ENCODE measurements around the gene SAV1. TPM values are rescaled to one million over a fixed set of nuclear protein-coding genes. Genes with fewer than 3 reads are reported as not detected.
"Not testable (repeated sequence)": the region's sequence is repeated elsewhere in the genome, so short reads cannot be mapped to it uniquely, and the experiment has no call there.

The SAV1 gene
- polyA plus RNA-seq, 3 donors, result 37.4 to 44.2 (median 39.3) TPM

GRCh38 chr14:50670196-50670865 is 2.2 kb upstream of the SAV1 start:
- DNase-seq (ENCODE audit: extremely low read depth in 1 of 11, low read depth in 9 of 11, low spot score in 4 of 11), result no peak

DNA sequence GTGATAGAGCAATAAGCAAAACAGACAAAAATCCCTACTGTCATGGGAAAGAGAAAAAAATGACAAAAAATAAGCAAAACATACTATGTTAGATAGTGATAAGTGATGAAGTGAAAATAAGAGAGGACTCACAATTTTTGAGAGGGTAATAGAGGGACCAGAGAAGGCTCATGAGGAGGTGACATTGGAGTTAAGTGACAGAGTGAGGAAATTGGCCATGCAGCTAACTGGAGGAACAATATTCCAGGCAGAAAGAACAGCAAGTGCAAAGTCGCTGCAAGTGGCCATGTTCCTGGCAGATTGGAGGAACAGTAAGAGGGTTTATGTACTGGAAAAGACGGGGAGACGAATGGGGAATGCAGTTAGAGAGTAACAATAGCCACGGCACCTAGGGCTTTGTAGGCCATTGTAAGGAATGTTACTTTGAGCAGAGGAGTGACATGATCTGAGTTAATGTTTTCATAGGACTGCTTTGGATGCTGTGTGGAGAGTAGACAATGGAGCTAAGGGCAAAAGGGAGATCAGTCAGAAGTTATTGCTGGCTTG is 1.4 kb upstream of the SAV1 start:
- peak in 1 of 11 donors; percentile 23 for DNase-seq (ENCODE audit: extremely low read depth in 1 of 11, low read depth in 9 of 11, low spot score in 4 of 11)

- no peak for DNase-seq (ENCODE audit: extremely low read depth in 1 of 11, low read depth in 9 of 11, low spot score in 4 of 11)
Observed at GRCh38 chr14:50668826-50669143, 679 bp upstream of the SAV1 start.

GRCh38 chr14:50667684-50667995 is 466 bp downstream of the SAV1 start:
- DNase-seq (ENCODE audit: extremely low read depth in 1 of 11, low read depth in 9 of 11, low spot score in 4 of 11), result peak in 4 of 11 donors; percentile 25 to 37 (median 32)

- DNase-seq (ENCODE audit: extremely low read depth in 1 of 11, low read depth in 9 of 11, low spot score in 4 of 11), result peak in 6 of 11 donors; percentile 38 to 59 (median 50)
Observed at GRCh38 chr14:50666772-50667683, 1.1 kb downstream of the SAV1 start.

DNA sequence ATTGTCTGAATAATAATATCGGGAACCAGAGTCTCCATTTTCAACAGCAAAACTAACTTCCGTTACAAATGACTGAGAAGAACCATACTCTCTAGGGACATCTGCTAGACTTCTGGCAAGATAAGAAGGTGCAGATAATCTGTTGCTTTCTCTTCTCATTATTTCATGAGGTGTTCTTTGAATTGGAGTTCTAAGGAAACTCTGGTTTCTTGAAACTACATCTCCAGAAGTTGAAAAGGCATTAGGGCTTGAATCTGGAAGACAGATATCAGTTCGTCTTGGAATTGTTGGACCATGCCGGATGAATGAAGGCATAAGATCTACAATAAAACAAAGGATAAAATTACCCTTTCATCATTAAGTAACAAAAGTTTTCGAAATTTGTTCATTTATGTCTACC is 2.8 kb downstream of the SAV1 start:
- DNase-seq (ENCODE audit: extremely low read depth in 1 of 11, low read depth in 9 of 11, low spot score in 4 of 11), result not testable (repeated sequence)

- not testable (repeated sequence) for DNase-seq (ENCODE audit: extremely low read depth in 1 of 11, low read depth in 9 of 11, low spot score in 4 of 11)
Observed at GRCh38 chr14:50664579-50664978, 3.5 kb downstream of the SAV1 start.

DNA sequence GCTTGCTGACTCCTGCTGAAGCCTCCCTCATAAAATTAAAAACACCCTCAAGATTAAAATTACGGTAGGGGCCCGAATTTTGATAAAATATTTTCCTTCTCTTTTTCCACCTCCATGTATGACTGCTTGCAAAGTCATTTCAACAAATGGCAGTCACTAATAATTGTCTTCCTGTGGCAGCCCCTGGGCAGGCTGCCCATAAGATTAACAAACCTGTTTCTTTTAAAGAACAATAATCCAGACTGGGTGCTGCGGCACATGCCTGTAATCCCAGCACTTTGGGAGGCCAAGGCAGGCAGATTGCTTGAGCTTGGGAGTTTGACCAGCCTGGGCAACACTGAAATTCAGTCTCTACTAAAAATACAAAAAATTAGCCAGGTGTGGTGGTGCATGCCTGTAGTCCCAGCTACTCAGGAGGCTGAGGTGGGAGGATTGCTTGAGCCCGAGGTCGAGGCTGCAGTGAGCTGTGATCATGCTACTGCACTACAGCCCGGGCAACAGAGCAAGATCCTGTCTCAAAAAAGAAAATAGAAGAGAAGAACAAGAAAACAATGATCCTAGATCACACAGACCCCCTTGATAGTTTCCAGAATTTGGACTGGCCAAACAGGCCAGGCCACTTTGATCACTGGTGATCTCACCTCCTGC is 8.7 kb downstream of the SAV1 start:
- no peak for DNase-seq (ENCODE audit: extremely low read depth in 1 of 11, low read depth in 9 of 11, low spot score in 4 of 11)

DNA sequence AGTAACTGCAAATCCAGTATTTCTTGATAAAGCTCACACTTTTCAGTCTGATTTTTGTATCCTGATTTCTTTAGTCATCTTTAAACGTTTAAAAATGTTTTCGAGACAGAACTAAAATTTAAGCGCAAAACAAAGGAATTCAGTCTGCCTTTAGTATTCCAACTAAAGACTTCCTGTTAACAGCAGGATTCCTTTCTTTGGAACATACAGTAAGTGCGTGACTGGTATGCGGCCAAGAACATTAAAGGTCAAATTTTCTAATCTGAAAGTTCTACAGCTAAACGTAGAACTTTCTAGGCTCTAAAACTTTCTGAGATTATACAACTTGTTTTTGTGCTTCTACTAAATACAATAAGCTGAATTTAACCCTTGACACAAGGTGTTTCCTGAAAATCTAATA is 9.9 kb downstream of the SAV1 start:
- DNase-seq (ENCODE audit: extremely low read depth in 1 of 11, low read depth in 9 of 11, low spot score in 4 of 11), result peak in 3 of 11 donors; percentile 35 to 45 (median 39)

DNA sequence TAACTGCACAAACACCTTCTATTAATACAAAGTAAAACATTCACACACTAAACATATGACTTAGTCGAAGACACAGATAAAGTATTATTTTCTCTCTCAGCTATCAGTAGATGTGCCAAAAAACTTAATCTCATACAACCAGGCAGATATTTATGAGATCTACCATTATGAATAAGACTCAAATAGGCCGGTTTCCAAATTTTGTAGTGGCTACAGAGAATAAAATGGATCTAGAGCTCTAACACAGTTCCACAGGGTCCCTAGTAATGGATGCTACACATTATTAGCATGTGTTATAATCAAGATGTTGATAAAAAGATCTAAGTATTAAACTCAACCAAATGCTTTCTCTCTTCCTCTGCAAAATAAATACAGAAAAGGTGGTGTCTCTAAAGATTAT is 10.4 kb downstream of the SAV1 start:
- no peak for DNase-seq (ENCODE audit: extremely low read depth in 1 of 11, low read depth in 9 of 11, low spot score in 4 of 11)

GRCh38 chr14:50656776-50657175 is 11.3 kb downstream of the SAV1 start:
- no peak for DNase-seq (ENCODE audit: extremely low read depth in 1 of 11, low read depth in 9 of 11, low spot score in 4 of 11)

- no peak for DNase-seq (ENCODE audit: extremely low read depth in 1 of 11, low read depth in 9 of 11, low spot score in 4 of 11)
Observed at GRCh38 chr14:50649691-50650090, 18.4 kb downstream of the SAV1 start.

DNA sequence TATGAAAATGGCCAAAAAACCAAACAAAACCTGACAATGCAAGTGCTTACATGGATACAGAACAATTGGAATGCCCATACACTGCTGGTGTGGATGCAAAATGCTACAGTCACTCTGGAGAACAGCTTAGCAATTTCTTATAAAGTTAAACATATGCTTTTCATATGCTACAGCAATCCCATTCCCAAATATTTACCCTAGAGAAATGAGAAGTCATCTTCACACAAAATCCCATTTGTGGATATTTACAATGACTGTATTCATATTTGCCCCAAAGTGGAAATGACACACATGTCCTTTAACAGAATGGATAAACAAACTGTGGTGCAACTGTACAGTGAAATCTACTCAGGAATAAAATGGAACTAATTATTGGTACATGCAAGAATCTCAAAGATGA is 20.4 kb downstream of the SAV1 start:
- DNase-seq (ENCODE audit: extremely low read depth in 1 of 11, low read depth in 9 of 11, low spot score in 4 of 11), result no peak

GRCh38 chr14:50647282-50647681 is 20.8 kb downstream of the SAV1 start:
- no peak for DNase-seq (ENCODE audit: extremely low read depth in 1 of 11, low read depth in 9 of 11, low spot score in 4 of 11)

GRCh38 chr14:50635141-50635540 is 33.0 kb downstream of the SAV1 start:
- no peak for DNase-seq (ENCODE audit: extremely low read depth in 1 of 11, low read depth in 9 of 11, low spot score in 4 of 11)

- no peak for DNase-seq (ENCODE audit: extremely low read depth in 1 of 11, low read depth in 9 of 11, low spot score in 4 of 11)
Observed at GRCh38 chr14:50633954-50634353, 34.2 kb downstream of the SAV1 start.

DNA sequence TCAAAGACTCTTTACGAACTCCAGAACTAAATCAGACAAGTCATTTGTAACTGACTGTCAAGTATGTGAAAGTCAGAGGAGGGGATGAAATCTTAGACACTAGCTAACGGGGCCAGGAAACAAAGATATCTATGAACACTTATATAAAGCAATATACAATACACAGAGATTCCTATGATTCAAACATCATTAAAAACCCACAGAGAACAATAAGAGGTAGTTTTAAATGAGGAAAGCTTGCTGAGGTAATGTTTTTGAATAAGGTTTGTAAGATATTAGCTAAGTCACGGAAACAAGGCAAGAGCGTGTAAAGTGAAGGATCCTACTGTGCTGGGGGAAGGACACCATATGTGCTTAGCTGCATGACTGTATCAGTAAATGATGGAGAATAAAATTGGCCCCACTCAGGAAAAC is 36.7 kb downstream of the SAV1 start:
- DNase-seq (ENCODE audit: extremely low read depth in 1 of 11, low read depth in 9 of 11, low spot score in 4 of 11), result no peak

DNA sequence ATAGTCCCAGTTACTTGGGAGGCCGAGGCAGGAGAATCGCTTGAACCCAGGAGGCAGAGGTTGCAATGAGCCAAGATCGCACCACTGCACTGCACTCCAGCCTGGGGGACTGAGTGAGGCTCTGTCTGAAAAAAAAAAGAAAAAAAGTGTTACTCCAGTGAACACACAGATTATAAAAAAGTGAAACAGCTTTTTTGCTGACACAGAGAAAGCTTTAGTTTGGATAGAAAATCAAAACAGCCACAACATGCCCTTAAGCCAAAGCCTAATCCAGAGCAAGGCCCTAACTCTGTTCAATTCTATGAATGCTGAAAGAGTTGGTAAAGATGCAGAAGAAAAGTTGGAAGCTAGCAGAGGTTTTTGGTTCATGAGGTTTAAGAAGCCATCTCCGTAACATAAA is 43.2 kb downstream of the SAV1 start:
- DNase-seq (ENCODE audit: extremely low read depth in 1 of 11, low read depth in 9 of 11, low spot score in 4 of 11), result not testable (repeated sequence)

- DNase-seq (ENCODE audit: extremely low read depth in 1 of 11, low read depth in 9 of 11, low spot score in 4 of 11), result no peak
Observed at GRCh38 chr14:50624447-50624846, 43.7 kb downstream of the SAV1 start.

GRCh38 chr14:50622978-50623377 is 45.1 kb downstream of the SAV1 start:
- no peak for DNase-seq (ENCODE audit: extremely low read depth in 1 of 11, low read depth in 9 of 11, low spot score in 4 of 11)
